Measurements from ENCODE around the gene TGM3. TPM values are rescaled to one million over a fixed set of nuclear protein-coding genes. Genes with fewer than 3 reads are reported as not detected.
A peak's percentile ranks its signal among the peaks of the same experiment; 100 is the strongest.

Gene TGM3
- total RNA-seq, 1 experiment from 2014 or later: not detected

GRCh38 chr20:2298116-2298515 lies 2.3 kb downstream of the TGM3 start:
- H4K20me1 ChIP-seq (ENCODE audit: insufficient read depth, low read depth, low read length): no peaks in the 10 kb centered on the region
- H3K27me3 ChIP-seq (ENCODE audit: low read length): no peaks in the 10 kb centered on the region
- no peak for DNase-seq
- no peak overlapping the region for H2AFZ ChIP-seq (ENCODE audit: low read length)
- no peak overlapping the region for H3K9ac ChIP-seq (ENCODE audit: low read length)
- H3K4me3 ChIP-seq (ENCODE audit: low read length): no peak overlapping the region
- no peaks in the 10 kb centered on the region for H3K9me3 ChIP-seq (ENCODE audit: low read length)
- H3K27ac ChIP-seq (ENCODE audit: low read length): no peak overlapping the region
- H3K4me1 ChIP-seq (ENCODE audit: low read length): peaks cover 9% of the 10 kb centered on the region
- no peaks in the 10 kb centered on the region for H3K9me2 ChIP-seq (replicated peaks; ENCODE audit: insufficient read depth, low read length)
- no peaks in the 10 kb centered on the region for H3K79me2 ChIP-seq (ENCODE audit: low read length)
- no peak overlapping the region for H3K4me2 ChIP-seq (ENCODE audit: low read depth, low read length, poor library complexity, severe bottlenecking)
- H3K36me3 ChIP-seq (ENCODE audit: insufficient read depth, low read length): no peaks in the 10 kb centered on the region

- no peaks in the 10 kb centered on the region for H4K20me1 ChIP-seq (ENCODE audit: insufficient read depth, low read depth, low read length)
- no peak overlapping the region for H3K27ac ChIP-seq (ENCODE audit: low read length)
- no peaks in the 10 kb centered on the region for H3K27me3 ChIP-seq (ENCODE audit: low read length)
- H3K9me2 ChIP-seq (replicated peaks; ENCODE audit: insufficient read depth, low read length): no peaks in the 10 kb centered on the region
- no peak overlapping the region for H3K4me2 ChIP-seq (ENCODE audit: low read depth, low read length, poor library complexity, severe bottlenecking)
- DNase-seq: no peak
- H3K79me2 ChIP-seq (ENCODE audit: low read length): no peaks in the 10 kb centered on the region
- H3K4me3 ChIP-seq (ENCODE audit: low read length): no peak overlapping the region
- no peak overlapping the region for H3K9ac ChIP-seq (ENCODE audit: low read length)
- peaks cover 9% of the 10 kb centered on the region for H3K4me1 ChIP-seq (ENCODE audit: low read length)
- H3K36me3 ChIP-seq (ENCODE audit: insufficient read depth, low read length): no peaks in the 10 kb centered on the region
- no peak overlapping the region for H2AFZ ChIP-seq (ENCODE audit: low read length)
- H3K9me3 ChIP-seq (ENCODE audit: low read length): no peaks in the 10 kb centered on the region
Measured at GRCh38 chr20:2298701-2299100, 2.9 kb downstream of the TGM3 start.

- Histone ChIP-seq H2AFZ (ENCODE audit: low read length) (no peak overlapping the region), H3K4me3 (ENCODE audit: low read length) (no peak overlapping the region), H3K27ac (ENCODE audit: low read length) (no peak overlapping the region), H3K79me2 (ENCODE audit: low read length) (no peaks in the 10 kb centered on the region), H3K36me3 (ENCODE audit: insufficient read depth, low read length) (no peaks in the 10 kb centered on the region), H3K9ac (ENCODE audit: low read length) (no peak overlapping the region), H3K9me2 (replicated peaks; ENCODE audit: insufficient read depth, low read length) (no peaks in the 10 kb centered on the region), H3K4me2 (ENCODE audit: low read depth, low read length, poor library complexity, severe bottlenecking) (no peak overlapping the region), H3K4me1 (ENCODE audit: low read length) (peaks cover 9% of the 10 kb centered on the region), H3K27me3 (ENCODE audit: low read length) (no peaks in the 10 kb centered on the region), H4K20me1 (ENCODE audit: insufficient read depth, low read depth, low read length) (no peaks in the 10 kb centered on the region), H3K9me3 (ENCODE audit: low read length) (no peaks in the 10 kb centered on the region)
- DNase-seq: no peak
Measured at GRCh38 chr20:2299301-2299700, 3.5 kb downstream of the TGM3 start.

GRCh38 chr20:2300002-2300401 lies 4.2 kb downstream of the TGM3 start:
- Histone ChIP-seq H3K4me3 (ENCODE audit: low read length) (no peak overlapping the region), H3K9me2 (replicated peaks; ENCODE audit: insufficient read depth, low read length) (no peaks in the 10 kb centered on the region), H3K27me3 (ENCODE audit: low read length) (no peaks in the 10 kb centered on the region), H3K79me2 (ENCODE audit: low read length) (no peaks in the 10 kb centered on the region), H2AFZ (ENCODE audit: low read length) (no peak overlapping the region), H3K9me3 (ENCODE audit: low read length) (no peaks in the 10 kb centered on the region), H3K4me1 (ENCODE audit: low read length) (peaks cover 9% of the 10 kb centered on the region), H3K9ac (ENCODE audit: low read length) (no peak overlapping the region), H4K20me1 (ENCODE audit: insufficient read depth, low read depth, low read length) (no peaks in the 10 kb centered on the region), H3K4me2 (ENCODE audit: low read depth, low read length, poor library complexity, severe bottlenecking) (no peak overlapping the region), H3K36me3 (ENCODE audit: insufficient read depth, low read length) (no peaks in the 10 kb centered on the region), H3K27ac (ENCODE audit: low read length) (no peak overlapping the region)
- no peak for DNase-seq

GRCh38 chr20:2300420-2300819 lies 4.6 kb downstream of the TGM3 start:
- peaks cover 9% of the 10 kb centered on the region for H3K4me1 ChIP-seq (ENCODE audit: low read length)
- H3K27me3 ChIP-seq (ENCODE audit: low read length): no peaks in the 10 kb centered on the region
- H4K20me1 ChIP-seq (ENCODE audit: insufficient read depth, low read depth, low read length): no peaks in the 10 kb centered on the region
- H3K9ac ChIP-seq (ENCODE audit: low read length): no peak overlapping the region
- no peaks in the 10 kb centered on the region for H3K9me3 ChIP-seq (ENCODE audit: low read length)
- no peak for DNase-seq
- no peak overlapping the region for H3K27ac ChIP-seq (ENCODE audit: low read length)
- H3K4me3 ChIP-seq (ENCODE audit: low read length): no peak overlapping the region
- H3K79me2 ChIP-seq (ENCODE audit: low read length): no peaks in the 10 kb centered on the region
- H3K4me2 ChIP-seq (ENCODE audit: low read depth, low read length, poor library complexity, severe bottlenecking): no peak overlapping the region
- H3K36me3 ChIP-seq (ENCODE audit: insufficient read depth, low read length): no peaks in the 10 kb centered on the region
- H2AFZ ChIP-seq (ENCODE audit: low read length): no peak overlapping the region
- no peaks in the 10 kb centered on the region for H3K9me2 ChIP-seq (replicated peaks; ENCODE audit: insufficient read depth, low read length)

GRCh38 chr20:2301164-2301622 lies 5.4 kb downstream of the TGM3 start:
- Histone ChIP-seq H3K4me3 (ENCODE audit: low read length) (no peak overlapping the region), H3K27me3 (ENCODE audit: low read length) (no peaks in the 10 kb centered on the region), H4K20me1 (ENCODE audit: insufficient read depth, low read depth, low read length) (no peaks in the 10 kb centered on the region), H3K9me3 (ENCODE audit: low read length) (no peaks in the 10 kb centered on the region), H3K36me3 (ENCODE audit: insufficient read depth, low read length) (no peaks in the 10 kb centered on the region), H3K27ac (ENCODE audit: low read length) (no peak overlapping the region), H3K9ac (ENCODE audit: low read length) (no peak overlapping the region), H2AFZ (ENCODE audit: low read length) (no peak overlapping the region), H3K79me2 (ENCODE audit: low read length) (no peaks in the 10 kb centered on the region), H3K9me2 (replicated peaks; ENCODE audit: insufficient read depth, low read length) (no peaks in the 10 kb centered on the region), H3K4me2 (ENCODE audit: low read depth, low read length, poor library complexity, severe bottlenecking) (peak overlapping the region; percentile 6), H3K4me1 (ENCODE audit: low read length) (peaks cover 9% of the 10 kb centered on the region)
- DNase-seq: peak; percentile 86

- no peak overlapping the region for H3K4me3 ChIP-seq (ENCODE audit: low read length)
- H3K4me1 ChIP-seq (ENCODE audit: low read length): peaks cover 9% of the 10 kb centered on the region
- DNase-seq: no peak
- H3K9ac ChIP-seq (ENCODE audit: low read length): no peak overlapping the region
- H3K4me2 ChIP-seq (ENCODE audit: low read depth, low read length, poor library complexity, severe bottlenecking): no peak overlapping the region
- no peaks in the 10 kb centered on the region for H4K20me1 ChIP-seq (ENCODE audit: insufficient read depth, low read depth, low read length)
- H3K27ac ChIP-seq (ENCODE audit: low read length): no peak overlapping the region
- no peak overlapping the region for H2AFZ ChIP-seq (ENCODE audit: low read length)
- no peaks in the 10 kb centered on the region for H3K9me3 ChIP-seq (ENCODE audit: low read length)
- no peaks in the 10 kb centered on the region for H3K79me2 ChIP-seq (ENCODE audit: low read length)
- H3K27me3 ChIP-seq (ENCODE audit: low read length): no peaks in the 10 kb centered on the region
- no peaks in the 10 kb centered on the region for H3K9me2 ChIP-seq (replicated peaks; ENCODE audit: insufficient read depth, low read length)
- H3K36me3 ChIP-seq (ENCODE audit: insufficient read depth, low read length): no peaks in the 10 kb centered on the region
Measured at GRCh38 chr20:2302384-2303060, 6.7 kb downstream of the TGM3 start.

- Histone ChIP-seq H3K27ac (ENCODE audit: low read length) (no peak overlapping the region), H2AFZ (ENCODE audit: low read length) (no peak overlapping the region), H3K4me1 (ENCODE audit: low read length) (peaks cover 9% of the 10 kb centered on the region), H3K27me3 (ENCODE audit: low read length) (no peaks in the 10 kb centered on the region), H3K4me3 (ENCODE audit: low read length) (no peak overlapping the region), H3K9me3 (ENCODE audit: low read length) (no peaks in the 10 kb centered on the region), H4K20me1 (ENCODE audit: insufficient read depth, low read depth, low read length) (no peaks in the 10 kb centered on the region), H3K4me2 (ENCODE audit: low read depth, low read length, poor library complexity, severe bottlenecking) (no peak overlapping the region), H3K79me2 (ENCODE audit: low read length) (no peaks in the 10 kb centered on the region), H3K9ac (ENCODE audit: low read length) (no peak overlapping the region), H3K9me2 (replicated peaks; ENCODE audit: insufficient read depth, low read length) (no peaks in the 10 kb centered on the region), H3K36me3 (ENCODE audit: insufficient read depth, low read length) (no peaks in the 10 kb centered on the region)
- no peak for DNase-seq
Measured at GRCh38 chr20:2303673-2304072, 7.9 kb downstream of the TGM3 start.

All from Karpas-422 (cell line).